H1 (cell line): ENCODE data around the gene MYO9B. TPM values are rescaled to one million over a fixed set of nuclear protein-coding genes. Genes with fewer than 3 reads are reported as not detected.

ENCODE experiments used
- CTCF ChIA-PET: fragments of 300-600 bp; sonication (Branson Sonifier 250); formaldehyde crosslinking; loops from one replicate; lab custom pipeline; 2021; ENCODE audit not compliant: partially characterized antibody; lab: Charles Lee
- POLR2A ChIA-PET: fragments of 300-600 bp; sonication (Branson Sonifier 250); formaldehyde crosslinking; loops from one replicate; lab custom pipeline; 2021; ENCODE audit warnings: inconsistent platforms; ENCODE audit not compliant: partially characterized antibody; lab: Charles Lee
- DNase-seq, 2 experiments: peaks; one replicate each; pipeline versions ENCODE4 v3.0.0 to v3.0.0-alpha.2; 2010 to 2022; ENCODE audit warnings: low spot score in 2 of 2, low read depth in 1 of 2, mixed read lengths in 1 of 2
- FAIRE-seq: peaks from 2 replicates; lab custom pipeline; 2011; peaks lifted over from hg19 to GRCh38; lab: Jason Lieb, UNC
- H2AFZ ChIP-seq: 2 replicates; pipeline ENCODE4 v1.8.1; 2012; ENCODE audit warnings: low read length, inconsistent platforms
- H2AK5ac ChIP-seq: 2 replicates; pipeline ENCODE4 v1.6.1; 2013; ENCODE audit warnings: low read depth, low read length
- H2BK120ac ChIP-seq: replicated peaks from 2 replicates; pipeline ENCODE3; 2013; ENCODE audit warnings: low read depth, low read length, inconsistent platforms
- H2BK12ac ChIP-seq: 2 replicates; pipeline ENCODE4 v1.6.1; 2013; ENCODE audit warnings: low read depth, low read length
- H2BK15ac ChIP-seq: 2 replicates; pipeline ENCODE4 v1.6.1; 2013; ENCODE audit warnings: low read length
- H2BK20ac ChIP-seq: 2 replicates; pipeline ENCODE4 v1.6.1; 2013; ENCODE audit warnings: low read length
- H2BK5ac ChIP-seq: 2 replicates; pipeline ENCODE4 v1.6.1; 2013; ENCODE audit warnings: low read depth, low read length
- H3K14ac ChIP-seq: 2 replicates; pipeline ENCODE4 v1.6.1; 2013; ENCODE audit warnings: inconsistent platforms; ENCODE audit not compliant: insufficient read length
- H3K18ac ChIP-seq: 2 replicates; pipeline ENCODE4 v1.6.1; 2013; ENCODE audit warnings: low read length; ENCODE audit errors: extremely low read depth
- H3K23ac ChIP-seq: 2 replicates; pipeline ENCODE4 v1.6.1; 2013; ENCODE audit warnings: inconsistent platforms; ENCODE audit not compliant: insufficient read length
- H3K23me2 ChIP-seq: 2 replicates; pipeline ENCODE4 v1.6.1; 2013; ENCODE audit warnings: low read depth, low read length
- H3K27ac ChIP-seq: 2 replicates; pipeline ENCODE4 v1.6.1; 2011; ENCODE audit warnings: low read depth, low read length, inconsistent platforms
- H3K27me3 ChIP-seq, 4 experiments: replicated peaks in 1 of 4; 1 replicate in 1 of 4; 2 replicates in 3 of 4; pipeline versions ENCODE4 v1.6.1 to v1.8.1; 2011 to 2013; ENCODE audit warnings: low read length in 3 of 4, mild to moderate bottlenecking in 3 of 4, inconsistent platforms in 2 of 4, mixed read lengths in 2 of 4, moderate library complexity in 1 of 4; ENCODE audit not compliant: control insufficient read depth in 3 of 4, insufficient read depth in 3 of 4; ENCODE audit errors: extremely low read depth in 1 of 4
- H3K36me3 ChIP-seq, 4 experiments: 2 replicates each; pipeline versions ENCODE4 v1.6.1 to v1.8.1; 2011 to 2013; ENCODE audit warnings: mild to moderate bottlenecking in 4 of 4, low read length in 3 of 4, moderate library complexity in 2 of 4, control low read depth in 1 of 4, inconsistent platforms in 1 of 4; ENCODE audit not compliant: insufficient read depth in 4 of 4, control insufficient read depth in 2 of 4
- H3K4ac ChIP-seq: replicated peaks from 2 replicates; pipeline ENCODE3; 2013; ENCODE audit warnings: low read length, low read depth, mixed read lengths, inconsistent platforms; ENCODE audit not compliant: insufficient read length
- H3K4me1 ChIP-seq, 4 experiments: replicated peaks in 1 of 4; 1 replicate in 1 of 4; 2 replicates in 3 of 4; pipeline versions ENCODE4 v1.6.1 to v1.8.1; 2011 to 2013; ENCODE audit warnings: low read length in 3 of 4, inconsistent platforms in 2 of 4, mixed read lengths in 1 of 4; ENCODE audit not compliant: insufficient read depth in 4 of 4, control insufficient read depth in 3 of 4
- H3K4me2 ChIP-seq, 2 experiments: 2 replicates each; pipeline versions ENCODE4 v1.6.1 to v1.8.1; 2011 to 2013; ENCODE audit warnings: low read depth in 2 of 2, low read length in 2 of 2, control low read depth in 1 of 2, inconsistent platforms in 1 of 2, mild to moderate bottlenecking in 1 of 2; ENCODE audit not compliant: insufficient read depth in 1 of 2
- H3K4me3 ChIP-seq, 4 experiments: fragments of 200-600, 300-600 bp in 1 of 4; sonication (generic), shearing (Covaris generic), sonication (Bioruptor Twin) in 1 of 4; 2 replicates each; pipeline versions ENCODE4 v1.5.1 to v1.8.1; 2011 to 2016; ENCODE audit warnings: low read length in 4 of 4, low read depth in 3 of 4, control low read depth in 2 of 4, inconsistent platforms in 2 of 4, mild to moderate bottlenecking in 2 of 4, mixed read lengths in 1 of 4, moderate library complexity in 1 of 4; ENCODE audit not compliant: insufficient read depth in 2 of 4; ENCODE audit errors: extremely low read depth in 1 of 4
- H3K56ac ChIP-seq: replicated peaks from 2 replicates; pipeline ENCODE3; 2013; ENCODE audit warnings: low read depth, mild to moderate bottlenecking, mixed read lengths, low read length, inconsistent platforms; ENCODE audit not compliant: insufficient read length
- H3K79me1 ChIP-seq: 2 replicates; pipeline ENCODE4 v1.6.1; 2013; ENCODE audit warnings: low read depth, low read length, control low read depth
- H3K79me2 ChIP-seq, 2 experiments: 2 replicates each; pipeline versions ENCODE4 v1.6.1 to v1.8.1; 2012 to 2013; ENCODE audit warnings: low read length in 2 of 2, mild to moderate bottlenecking in 2 of 2, inconsistent platforms in 1 of 2; ENCODE audit not compliant: insufficient read depth in 2 of 2, control insufficient read depth in 1 of 2
- H3K9ac ChIP-seq, 4 experiments: replicated peaks in 1 of 4; 1 replicate in 1 of 4; 2 replicates in 3 of 4; pipeline versions ENCODE4 v1.6.1 to v1.8.1; 2011 to 2013; ENCODE audit warnings: low read depth in 3 of 4, low read length in 3 of 4, control low read depth in 2 of 4, mild to moderate bottlenecking in 2 of 4, moderate library complexity in 2 of 4, inconsistent platforms in 1 of 4; ENCODE audit errors: extremely low read depth in 1 of 4
- H3K9me3 ChIP-seq, 2 experiments: 2 replicates each; pipeline versions ENCODE4 v1.6.1 to v1.8.1; 2012 to 2013; ENCODE audit warnings: mild to moderate bottlenecking in 2 of 2, moderate library complexity in 2 of 2, control low read depth in 1 of 2, inconsistent platforms in 1 of 2, low read depth in 1 of 2, low read length in 1 of 2, mixed read lengths in 1 of 2; ENCODE audit not compliant: insufficient read depth in 2 of 2
- H4K20me1 ChIP-seq, 2 experiments: replicated peaks in 1 of 2; 2 replicates each; pipeline versions ENCODE3 to v1.8.1; 2011 to 2013; ENCODE audit warnings: inconsistent platforms in 2 of 2, low read length in 2 of 2, mild to moderate bottlenecking in 1 of 2; ENCODE audit not compliant: insufficient read depth in 2 of 2, control insufficient read depth in 1 of 2
- H4K5ac ChIP-seq: 2 replicates; pipeline ENCODE4 v1.6.1; 2013; ENCODE audit warnings: low read length, low read depth, mixed read lengths, inconsistent platforms; ENCODE audit not compliant: insufficient read length
- H4K8ac ChIP-seq: 2 replicates; pipeline ENCODE4 v1.8.0; 2013; ENCODE audit warnings: mild to moderate bottlenecking, moderate library complexity, low read length, inconsistent platforms; ENCODE audit not compliant: insufficient read depth; ENCODE audit errors: extremely low read depth
- H4K91ac ChIP-seq: replicated peaks from 2 replicates; pipeline ENCODE3; 2013; ENCODE audit warnings: low read length, mixed read lengths, inconsistent platforms; ENCODE audit not compliant: insufficient read length
- CBX8 ChIP-seq: fragments of 300-800, 300-1000 bp; sonication (generic); IDR thresholded peaks from 2 replicates; pipeline ENCODE4 v1.7.1; 2016; ENCODE audit warnings: low read depth, low read length, borderline replicate concordance
- CTBP2 ChIP-seq: IDR thresholded peaks from 2 replicates; pipeline ENCODE4 v1.7.0; 2011; ENCODE audit warnings: borderline replicate concordance, mild to moderate bottlenecking, moderate library complexity, mixed read lengths, low read length; ENCODE audit not compliant: insufficient read depth, insufficient read length
- SIX5 ChIP-seq: IDR thresholded peaks from 2 replicates; pipeline ENCODE4 v1.6.1; 2011; ENCODE audit warnings: mild to moderate bottlenecking, low read depth, low read length
- WGBS, 2 experiments: shearing (Covaris generic) in 1 of 2; methylation state at CpG; one replicate each; pipeline versions ENCODE4 v1.1.6 to v1.1.7; 2013 to 2015; ENCODE audit warnings: low lambda C conversion rate in 2 of 2, mixed read lengths in 2 of 2, inconsistent platforms in 1 of 2, low coverage in 1 of 2, missing lambda C conversion rate in 1 of 2; ENCODE audit not compliant: insufficient replicate concordance in 2 of 2, insufficient coverage in 1 of 2, insufficient read length in 1 of 2; ENCODE audit errors: extremely low coverage in 1 of 2, missing lambda C conversion rate in 1 of 2; 5-methylcytosine and 5-hydroxymethylcytosine counted together
- polyA plus RNA-seq, 7 experiments: library from polyadenylated mRNA; depleted of rRNA in 3 of 7; stranded (reverse) in 5 of 7; unstranded in 2 of 7; fragments of >200 nt in 5 of 7; fragments of 200-250 nt in 2 of 7; gene quantifications; 1 replicate in 5 of 7; 2 replicates in 1 of 7; 4 replicates in 1 of 7; pipeline versions ENCODE4 v1.2.1 to v1.2.3, GENCODE V29; 2011 to 2013; ENCODE audit warnings: missing spikeins in 2 of 7, mixed read lengths in 2 of 7
- total RNA-seq: library from RNA; stranded (reverse); fragmentation: NEBNext Ultra II Directional; extraction: Animal tissue kit (Norgen Biotek cat#: 25700); gene quantifications from 2 replicates; pipeline ENCODE4 v1.2.1, GENCODE V29; 2021

Gene MYO9B
- total and polyA plus RNA-seq, 2 of the 8 experiments (the other 6 are each of a cell fraction or from before 2014, with no cell fraction given) = 27.6 to 77.1 TPM

- Histone ChIP-seq H4K91ac (no peak overlapping the region), H2AFZ (no peak overlapping the region), H3K27ac (no peak overlapping the region), H4K20me1 (peaks cover 0 to 2% of the 10 kb centered on the region in 2 experiments), H3K9me3 (no peaks in the 10 kb centered on the region), H4K5ac (no peak overlapping the region), H2BK15ac (no peak overlapping the region), H2AK5ac (no peak overlapping the region), H2BK120ac (no peak overlapping the region), H3K4me2 (no peak overlapping the region), H3K27me3 (no peaks in the 10 kb centered on the region), H2BK12ac (no peak overlapping the region), H3K4me1 (no peaks in the 10 kb centered on the region), H3K4ac (no peak overlapping the region), H2BK5ac (no peak overlapping the region), H3K23ac (no peak overlapping the region), H2BK20ac (no peak overlapping the region), H3K79me2 (no peaks in the 10 kb centered on the region), H3K14ac (no peak overlapping the region), H4K8ac (peak overlapping the region; percentile 41; the same call in 1 of the 2 replicates), H3K4me3 (no peak overlapping the region), H3K9ac (no peak overlapping the region), H3K79me1 (no peaks in the 10 kb centered on the region), H3K18ac (no peak overlapping the region), H3K56ac (no peak overlapping the region), H3K36me3 (peaks cover 0 to 34% (median 17%) of the 10 kb centered on the region in 4 experiments; a peak in 7 of 8 replicates), H3K23me2 (no peaks in the 10 kb centered on the region)
- FAIRE-seq (no peak), DNase-seq (no peak)
- POLR2A ChIA-PET = no interaction called here
- CTCF ChIA-PET = interaction anchor here (0.6 to 1.8 kb wide), 2 partner anchors 11 to 76 kb away, joined by 3 to 5 read pairs; no protein-coding TSS in a partner anchor
- 91% methylated on average over 11 of the region's 17 CpGs; no CpG with 5 or more reads in 1 of the 2 experiments for WGBS, 2 experiments
- TF ChIP-seq SIX5 (no peak), CTBP2 (no peak), CBX8 (no peak)
Measured at GRCh38 chr19:17202713-17203112, 127.1 kb downstream of the MYO9B start.
